HepG2 (cell line): ENCODE measurements around the gene TP73. TPM values are rescaled to one million over a fixed set of nuclear protein-coding genes. Genes with fewer than 3 reads are reported as not detected.
A peak's percentile ranks its signal among the peaks of the same experiment; 100 is the strongest.

Experiments
- ATAC-seq: fragments of 200-7000 bp; cut with Tn5 transposase; 3 replicates; pipeline ENCODE4 v1.9.1; 2020; ENCODE audit warnings: mild to moderate bottlenecking, moderate library complexity
- BruUV-seq: library from RNA; stranded (reverse); fragments of 400-500 nt; replicated peaks from 2 replicates; lab custom pipeline; 2021; lab: Mats Ljungman, UMichigan
- CTCF ChIA-PET: fragments of 300-600 bp; formaldehyde crosslinking; extraction: SDS; loops from one replicate; lab custom pipeline; 2021; ENCODE audit warnings: low total read pairs, inconsistent platforms, low intra/inter-chr PET ratio; lab: Yijun Ruan, JAX
- POLR2A ChIA-PET: fragments of 350-600 bp; sonication (Branson Sonifier 250); formaldehyde crosslinking; loops from one replicate; lab custom pipeline; 2020; ENCODE audit warnings: antibody characterized with exemption, inconsistent platforms; lab: Yijun Ruan, JAX
- DNase-seq: peaks from one replicate; pipeline ENCODE4 v3.0.0-alpha.2; 2015; ENCODE audit warnings: low spot score
- FAIRE-seq: peaks from 3 replicates; lab custom pipeline; 2011; peaks lifted over from hg19 to GRCh38; lab: Jason Lieb, UNC
- H2AFZ ChIP-seq: one replicate; pipeline ENCODE4 v1.6.1; 2011; ENCODE audit warnings: low read length, inconsistent platforms
- H3K27ac ChIP-seq: fragments of 300-600 bp; 3 replicates; pipeline ENCODE4 v1.8.0; 2011; ENCODE audit warnings: mixed run types, mild to moderate bottlenecking, mixed read lengths, low read length, inconsistent platforms; ENCODE audit not compliant: insufficient read depth; ENCODE audit errors: extremely low read length
- H3K27me3 ChIP-seq, 2 experiments: fragments of 200-600 bp in 1 of 2; 2 replicates in 1 of 2; 3 replicates in 1 of 2; pipeline versions ENCODE4 v1.6.0 to v1.8.0; 2011; ENCODE audit warnings: low read length in 2 of 2, mild to moderate bottlenecking in 2 of 2, moderate library complexity in 2 of 2, inconsistent platforms in 1 of 2; ENCODE audit not compliant: insufficient read depth in 2 of 2, control insufficient read depth in 1 of 2
- H3K36me3 ChIP-seq, 2 experiments: fragments of 200-600 bp in 1 of 2; replicated peaks in 1 of 2; 2 replicates in 1 of 2; 3 replicates in 1 of 2; pipeline versions ENCODE4 v1.5.1 to v1.8.0; 2011; ENCODE audit warnings: low read length in 2 of 2, inconsistent platforms in 1 of 2; ENCODE audit not compliant: insufficient read depth in 2 of 2, control insufficient read depth in 1 of 2
- H3K4me1 ChIP-seq: 2 replicates; pipeline ENCODE4 v1.5.1; 2012; ENCODE audit warnings: low read length, inconsistent platforms; ENCODE audit not compliant: insufficient read depth
- H3K4me2 ChIP-seq: 2 replicates; pipeline ENCODE4 v1.6.0; 2011; ENCODE audit warnings: low read depth, low read length, inconsistent platforms
- H3K4me3 ChIP-seq, 3 experiments: fragments of 200-600 bp in 1 of 3; sonication (generic), shearing (Covaris generic) in 1 of 3; replicated peaks in 1 of 3; 2 replicates each; pipeline ENCODE4 v1.5.1; 2011 to 2016; ENCODE audit warnings: low read length in 3 of 3, inconsistent platforms in 2 of 3, low read depth in 2 of 3, mild to moderate bottlenecking in 2 of 3, control low read depth in 1 of 3, mixed read lengths in 1 of 3; ENCODE audit not compliant: insufficient read depth in 1 of 3
- H3K79me2 ChIP-seq: one replicate; pipeline ENCODE4 v1.6.1; 2011; ENCODE audit warnings: low read length, inconsistent platforms; ENCODE audit not compliant: insufficient read depth
- H3K9ac ChIP-seq: 2 replicates; pipeline ENCODE4 v1.6.0; 2011; ENCODE audit warnings: mild to moderate bottlenecking, low read depth, low read length, inconsistent platforms; ENCODE audit not compliant: insufficient read depth
- H3K9me3 ChIP-seq: 2 replicates; pipeline ENCODE4 v1.5.1; 2012; ENCODE audit warnings: mild to moderate bottlenecking, low read length
- H4K20me1 ChIP-seq: 2 replicates; pipeline ENCODE4 v1.6.0; 2011; ENCODE audit warnings: inconsistent platforms, mild to moderate bottlenecking, low read length, moderate library complexity; ENCODE audit not compliant: insufficient read depth
- AKAP8 ChIP-seq: sonication (generic); formaldehyde crosslinking; IDR thresholded peaks from 2 replicates; pipeline ENCODE4 v1.5.1; 2020; ENCODE audit warnings: mild to moderate bottlenecking, missing genetic modification reagents
- CC2D1A ChIP-seq: sonication (generic); formaldehyde crosslinking; IDR thresholded peaks from 2 replicates; pipeline ENCODE4 v1.8.1; 2023; ENCODE audit warnings: mild to moderate bottlenecking, missing genetic modification reagents
- CHD4 ChIP-seq: fragments of 200-600 bp; sonication (generic); IDR thresholded peaks from 2 replicates; pipeline ENCODE4 v1.7.0; 2017; ENCODE audit warnings: mild to moderate bottlenecking, low read length, borderline replicate concordance
- EP300 ChIP-seq, 3 experiments: sonication (generic) in 1 of 3; formaldehyde crosslinking in 1 of 3; IDR thresholded peaks; 2 replicates each; pipeline versions ENCODE4 v1.5.1 to v1.6.1; 2011 to 2020; ENCODE audit warnings: low read depth in 2 of 3, low read length in 2 of 3, borderline replicate concordance in 1 of 3, improper control_type of control experiment in 1 of 3, mild to moderate bottlenecking in 1 of 3, missing genetic modification reagents in 1 of 3, moderate library complexity in 1 of 3
- GATA4 ChIP-seq: sonication (generic); IDR thresholded peaks from 2 replicates; pipeline ENCODE4 v1.6.1; 2016; ENCODE audit warnings: antibody characterized with exemption, low read depth, borderline replicate concordance
- GATAD2A ChIP-seq: IDR thresholded peaks from 2 replicates; pipeline ENCODE4 v1.6.1; 2016
- GPN1 ChIP-seq: sonication (generic); formaldehyde crosslinking; IDR thresholded peaks from 2 replicates; pipeline ENCODE4 v1.5.1; 2020; ENCODE audit warnings: missing genetic modification reagents, borderline replicate concordance
- KLF9 ChIP-seq: IDR thresholded peaks from 2 replicates; pipeline ENCODE4 v1.6.1; 2016; ENCODE audit warnings: low read depth
- RAD51 ChIP-seq: fragments of 450-650 bp; IDR thresholded peaks from 2 replicates; pipeline ENCODE4 v1.6.1; 2016; ENCODE audit warnings: borderline replicate concordance
- SMC3 ChIP-seq: IDR thresholded peaks from 2 replicates; pipeline ENCODE4 v1.6.1; 2011; ENCODE audit warnings: low read length, improper control_type of control experiment
- TBL1XR1 ChIP-seq: fragments of 150-350 bp; IDR thresholded peaks from 2 replicates; pipeline ENCODE4 v1.6.1; 2014; ENCODE audit warnings: borderline replicate concordance, low read length; ENCODE audit not compliant: partially characterized antibody
- ZBTB21 ChIP-seq: sonication (generic); formaldehyde crosslinking; IDR thresholded peaks from 2 replicates; pipeline ENCODE4 v1.4.0; 2020; ENCODE audit warnings: missing genetic modification reagents
- ZNF660 ChIP-seq: sonication (generic); formaldehyde crosslinking; IDR thresholded peaks from 2 replicates; pipeline ENCODE4 v1.5.1; 2020; ENCODE audit warnings: mild to moderate bottlenecking, low read depth, missing genetic modification reagents, borderline replicate concordance
- ZNF839 ChIP-seq: sonication (generic); formaldehyde crosslinking; IDR thresholded peaks from 2 replicates; pipeline ENCODE4 v1.4.0; 2020; ENCODE audit warnings: missing genetic modification reagents, mild to moderate bottlenecking, borderline replicate concordance
- ZNF891 ChIP-seq: sonication (generic); formaldehyde crosslinking; IDR thresholded peaks from 2 replicates; pipeline ENCODE4 v1.5.0; 2020; ENCODE audit warnings: mild to moderate bottlenecking, missing genetic modification reagents
- WGBS: methylation state at CpG from one replicate; pipeline ENCODE4 v1.1.6; 2017; ENCODE audit warnings: low lambda C conversion rate; 5-methylcytosine and 5-hydroxymethylcytosine counted together
- in situ Hi-C: cut with HindIII; loops from 2 replicates; pipeline ENCODE4 v1.10.0; 2017; ENCODE audit warnings: low pct_unique_long_range_greater_than_20kb; ENCODE audit not compliant: extremely low pct_ligation_motif_present
- intact Hi-C: fragments of 100-400 bp; cut with micrococcal nuclease; formaldehyde crosslinking; loops from one replicate; pipeline ENCODE4 v1.10.0; 2022; ENCODE audit not compliant: unreplicated experiment
- polyA plus RNA-seq, 8 experiments: library from polyadenylated mRNA; depleted of rRNA in 3 of 8; stranded (reverse) in 7 of 8; unstranded in 1 of 8; fragments of >200 nt; fragmentation: Illumina TruSeq in 4 of 8; extraction: Trizol in 4 of 8; gene quantifications; 2 replicates each; pipeline versions ENCODE4 v1.2.1 to v1.2.3, GENCODE V29; 2011 to 2016; ENCODE audit warnings: low read depth in 4 of 8, missing spikeins in 1 of 8, mixed read lengths in 1 of 8; ENCODE audit not compliant: insufficient read depth in 1 of 8
- total RNA-seq, 5 experiments: library from RNA; depleted of rRNA; stranded (reverse); fragments of >200 nt; fragmentation: Illumina TruSeq; extraction: Trizol; gene quantifications; 2 replicates each; pipeline ENCODE4 v1.2.3, GENCODE V29; 2016; ENCODE audit warnings: low read depth in 1 of 5
- TF ChIP-seq, protein P1 (sequence below): IDR thresholded peaks from 2 replicates; pipeline ENCODE4 v1.6.1; 2016; ENCODE audit warnings: control low read depth
- TF ChIP-seq, protein P2 (sequence below): sonication (generic); formaldehyde crosslinking; IDR thresholded peaks from 2 replicates; pipeline ENCODE4 v1.5.0; 2020; ENCODE audit warnings: missing genetic modification reagents

TP73 gene
- total and polyA plus RNA-seq, 2 of the 13 experiments (the other 11 are each of a cell fraction or from before 2014, with no cell fraction given) = 0.49 to 1.1 TPM

DNA sequence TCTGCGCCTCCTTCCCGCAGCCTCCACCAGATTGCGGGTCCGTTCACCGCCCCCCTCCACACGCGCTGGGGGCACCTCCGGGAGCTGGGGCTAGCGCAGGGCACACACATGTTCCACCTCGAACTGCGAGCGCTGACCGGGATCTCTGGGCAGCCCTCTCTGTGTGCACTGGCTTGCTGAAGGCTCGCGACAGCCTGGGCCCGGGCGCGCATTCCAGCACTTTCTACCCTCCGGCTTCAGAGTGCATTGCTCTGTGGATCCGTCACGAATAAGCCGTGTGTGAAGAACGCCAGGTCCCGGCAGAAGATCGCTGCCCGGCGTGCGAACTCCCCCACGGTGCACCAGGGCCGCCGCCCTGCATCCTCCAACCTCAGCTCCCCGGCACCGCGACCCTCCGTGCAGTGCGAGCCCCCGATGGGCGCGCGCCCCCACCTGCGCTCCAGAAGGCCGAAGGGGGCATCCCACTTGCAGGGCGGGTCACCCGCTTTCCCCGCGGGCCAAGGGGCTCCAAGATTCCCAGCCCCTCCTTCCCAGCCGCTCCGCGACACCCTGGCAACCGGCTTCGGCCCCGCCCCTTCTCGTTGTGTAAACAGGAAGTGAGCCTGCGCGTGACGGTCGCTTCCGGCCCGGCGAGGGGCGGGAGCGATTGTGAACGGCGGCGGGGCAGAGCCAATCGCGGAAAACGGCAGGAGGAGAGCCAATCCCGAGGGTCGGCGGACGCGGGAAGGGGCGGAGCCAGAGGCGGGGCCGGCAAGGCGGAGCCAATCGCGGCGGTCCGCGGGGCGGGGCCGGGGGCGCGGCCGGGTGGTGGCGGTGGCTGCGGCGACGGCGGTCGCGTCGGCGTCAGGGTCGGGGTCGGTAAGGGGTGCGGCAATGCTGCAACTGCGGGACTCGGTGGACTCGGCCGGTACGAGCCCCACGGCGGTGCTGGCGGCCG lies 27.8 kb upstream of the TP73 start, which contains the start of gene TPRG1L (continued):
- TF ChIP-seq, protein P1, sequence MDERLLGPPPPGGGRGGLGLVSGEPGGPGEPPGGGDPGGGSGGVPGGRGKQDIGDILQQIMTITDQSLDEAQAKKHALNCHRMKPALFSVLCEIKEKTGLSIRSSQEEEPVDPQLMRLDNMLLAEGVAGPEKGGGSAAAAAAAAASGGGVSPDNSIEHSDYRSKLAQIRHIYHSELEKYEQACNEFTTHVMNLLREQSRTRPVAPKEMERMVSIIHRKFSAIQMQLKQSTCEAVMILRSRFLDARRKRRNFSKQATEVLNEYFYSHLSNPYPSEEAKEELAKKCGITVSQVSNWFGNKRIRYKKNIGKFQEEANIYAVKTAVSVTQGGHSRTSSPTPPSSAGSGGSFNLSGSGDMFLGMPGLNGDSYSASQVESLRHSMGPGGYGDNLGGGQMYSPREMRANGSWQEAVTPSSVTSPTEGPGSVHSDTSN (CRISPR knock-in tag) = peak; percentile 79
- peak; percentile 77; the same call in 1 of the 2 replicates for TF ChIP-seq AKAP8 (CRISPR knock-in tag)
- TF ChIP-seq KLF9 = peak; percentile 90; the same call in 1 of the 2 replicates
- TF ChIP-seq, all 625 proteins: peak for 177

DNA sequence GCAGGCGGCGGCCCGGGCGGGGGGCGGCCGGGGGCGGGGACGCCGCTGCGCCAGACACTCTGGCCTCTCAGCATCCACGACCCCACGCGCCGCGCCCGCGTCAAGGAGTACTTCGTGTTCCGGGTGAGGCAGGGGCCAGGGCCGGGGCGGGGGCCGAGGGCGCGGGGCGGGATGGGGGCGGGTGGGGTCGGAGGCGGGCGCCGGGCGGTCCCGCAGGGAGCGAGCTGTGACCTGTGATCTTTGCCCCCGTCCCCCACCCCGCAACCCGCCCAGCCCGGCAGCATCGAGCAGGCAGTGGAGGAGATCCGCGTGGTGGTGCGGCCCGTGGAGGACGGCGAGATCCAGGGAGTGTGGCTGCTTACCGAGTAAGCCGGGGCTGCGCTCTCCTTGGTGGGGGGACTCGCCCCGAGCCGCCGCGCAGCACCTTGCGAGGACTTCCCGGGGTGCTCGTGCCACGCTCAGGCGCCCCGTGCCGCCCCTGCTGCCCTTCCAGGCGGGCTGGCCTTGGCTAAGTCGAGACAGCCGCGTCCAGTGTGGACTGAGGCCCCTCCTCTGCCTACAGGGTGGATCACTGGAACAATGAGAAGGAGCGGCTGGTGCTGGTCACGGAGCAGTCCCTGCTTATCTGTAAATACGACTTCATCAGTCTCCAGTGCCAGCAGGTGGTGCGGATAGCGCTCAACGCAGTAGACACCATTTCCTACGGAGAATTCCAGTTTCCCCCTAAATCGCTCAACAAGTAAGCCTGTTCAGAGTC lies 27.0 kb upstream of the TP73 start:
- ChIA-PET CTCF (no interaction called here), POLR2A (interaction anchor here (0.8 to 1.2 kb wide), 4 partner anchors 13 to 172 kb away, joined by 3 to 4 read pairs (median 3); no protein-coding TSS in a partner anchor)
- in situ Hi-C loops = no loop called here
- TF ChIP-seq EP300 (IDR thresholded peaks at IDR 0.05; ENCODE audit: low read depth in 2 of 2, low read length in 2 of 2) (no peak), EP300 (CRISPR knock-in tag; IDR thresholded peaks at IDR 0.05; ENCODE audit: borderline replicate concordance) (no peak), ZBTB21 (CRISPR knock-in tag) (no peak), RAD51 (no peak), ZNF660 (no peak), AKAP8 (CRISPR knock-in tag) (peak; percentile 68; the same call in 1 of the 2 replicates), CC2D1A (CRISPR knock-in tag) (no peak), SMC3 (no peak), ZNF839 (CRISPR knock-in tag) (peak; percentile 77; the same call in 1 of the 2 replicates), GATAD2A (CRISPR knock-in tag) (peak; percentile 36; the same call in 1 of the 2 replicates), GPN1 (CRISPR knock-in tag) (no peak), ZNF891 (CRISPR knock-in tag) (0 out of 2 replicates have a peak, but pooled peaks have one; percentile 27), TBL1XR1 (no peak), GATA4 (no peak), CHD4 (no peak)
- TF ChIP-seq, protein P2, sequence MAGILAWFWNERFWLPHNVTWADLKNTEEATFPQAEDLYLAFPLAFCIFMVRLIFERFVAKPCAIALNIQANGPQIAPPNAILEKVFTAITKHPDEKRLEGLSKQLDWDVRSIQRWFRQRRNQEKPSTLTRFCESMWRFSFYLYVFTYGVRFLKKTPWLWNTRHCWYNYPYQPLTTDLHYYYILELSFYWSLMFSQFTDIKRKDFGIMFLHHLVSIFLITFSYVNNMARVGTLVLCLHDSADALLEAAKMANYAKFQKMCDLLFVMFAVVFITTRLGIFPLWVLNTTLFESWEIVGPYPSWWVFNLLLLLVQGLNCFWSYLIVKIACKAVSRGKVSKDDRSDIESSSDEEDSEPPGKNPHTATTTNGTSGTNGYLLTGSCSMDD (CRISPR knock-in tag) = no peak

More for the DNA sequence above, 27.0 kb upstream of the TP73 start:
- DNase-seq = peak; percentile 64
- peak overlapping the region; percentile 90 for H3K27ac ChIP-seq
- no CpG with 5 or more reads among the region's 71 CpGs for WGBS
- no TSS peak for BruUV-seq
- peaks cover 16 to 31% of the 10 kb centered on the region in 2 experiments for H3K36me3 ChIP-seq
- peak; percentile 75 for ATAC-seq
- no peaks in the 10 kb centered on the region for H3K9me3 ChIP-seq
- H3K4me3 ChIP-seq = peak overlapping the region; percentile 67 to 95 (median 94)
- intact Hi-C loops = loop anchor here (2.0 kb wide), 1 partner anchor 25 kb away; the partner anchor contains the start of gene WRAP73
- H3K79me2 ChIP-seq = peaks cover 5% of the 10 kb centered on the region
- H3K27me3 ChIP-seq = no peaks in the 10 kb centered on the region
- peak; percentile 54 for FAIRE-seq
- peak overlapping the region; percentile 89 for H3K4me2 ChIP-seq
- peak overlapping the region; percentile 76 for H3K9ac ChIP-seq
- H3K4me1 ChIP-seq = peaks cover 30% of the 10 kb centered on the region
- no peaks in the 10 kb centered on the region for H4K20me1 ChIP-seq
- H2AFZ ChIP-seq = no peak overlapping the region
